Hepatocyte (in vitro differentiated cells): Measurements from ENCODE around the gene LMO2. TPM values are rescaled to one million over a fixed set of nuclear protein-coding genes. Genes with fewer than 3 reads are reported as not detected.

ENCODE experiments used
- DNase-seq: peaks from one replicate; pipeline ENCODE4 v3.0.0-alpha.2; 2016; ENCODE audit warnings: low spot score
- H2AFZ ChIP-seq: fragments of 200-600 bp; sonication (generic); 2 replicates; pipeline ENCODE4 v1.6.0; 2016; ENCODE audit warnings: antibody characterized with exemption, mild to moderate bottlenecking
- H3K27ac ChIP-seq: fragments of 200-600 bp; sonication (generic); 2 replicates; pipeline ENCODE4 v1.5.1; 2016; ENCODE audit warnings: mild to moderate bottlenecking
- H3K27me3 ChIP-seq: fragments of 200-600 bp; sonication (generic); 2 replicates; pipeline ENCODE4 v1.6.1; 2016
- H3K36me3 ChIP-seq: fragments of 200-600 bp; sonication (generic); replicated peaks from 2 replicates; pipeline ENCODE4 v1.5.1; 2016; ENCODE audit warnings: low read depth; ENCODE audit not compliant: insufficient read depth
- H3K4me1 ChIP-seq: fragments of 200-600 bp; sonication (generic); 2 replicates; pipeline ENCODE4 v1.5.1; 2016; ENCODE audit warnings: mild to moderate bottlenecking, moderate library complexity; ENCODE audit not compliant: insufficient read depth
- H3K4me2 ChIP-seq: fragments of 200-600 bp; sonication (generic); 2 replicates; pipeline ENCODE4 v1.6.0; 2016
- H3K4me3 ChIP-seq: fragments of 200-600 bp; sonication (generic); 2 replicates; pipeline ENCODE4 v1.5.1; 2016; ENCODE audit warnings: mild to moderate bottlenecking
- H3K79me2 ChIP-seq: fragments of 200-600 bp; sonication (generic); 2 replicates; pipeline ENCODE4 v1.6.0; 2017; ENCODE audit warnings: mild to moderate bottlenecking
- H3K9me2 ChIP-seq: fragments of 200-600 bp; sonication (generic); replicated peaks from 2 replicates; pipeline ENCODE4 v1.6.0; 2017; ENCODE audit warnings: mild to moderate bottlenecking; ENCODE audit not compliant: insufficient read depth
- H3K9me3 ChIP-seq: fragments of 200-600 bp; sonication (generic); 2 replicates; pipeline ENCODE4 v1.5.1; 2016; ENCODE audit warnings: low read depth, mild to moderate bottlenecking
- H4K20me1 ChIP-seq: fragments of 200-600 bp; sonication (generic); 2 replicates; pipeline ENCODE4 v1.6.0; 2016; ENCODE audit warnings: mild to moderate bottlenecking; ENCODE audit not compliant: insufficient read depth, poor library complexity, severe bottlenecking
- CTCF ChIP-seq: fragments of 200-600 bp; sonication (generic); IDR thresholded peaks from 2 replicates; pipeline ENCODE4 v1.5.1; 2016; ENCODE audit warnings: antibody characterized with exemption, mild to moderate bottlenecking; ENCODE audit not compliant: poor library complexity
- EZH2 ChIP-seq: fragments of 200-600 bp; sonication (generic); IDR thresholded peaks from 2 replicates; pipeline ENCODE4 v1.6.1; 2016; ENCODE audit warnings: antibody characterized with exemption, mild to moderate bottlenecking, borderline replicate concordance
- EZH2phosphoT487 ChIP-seq: fragments of 200-600 bp; sonication (generic); IDR thresholded peaks from one replicate; pipeline ENCODE4 v1.6.1; 2018; ENCODE audit warnings: antibody characterized with exemption, mild to moderate bottlenecking, low read depth, moderate library complexity; ENCODE audit not compliant: unreplicated experiment, severe bottlenecking
- WGBS: methylation state at CpG from one replicate; pipeline ENCODE4 v1.1.6; 2016; ENCODE audit warnings: low lambda C conversion rate; ENCODE audit errors: missing lambda C conversion rate; 5-methylcytosine and 5-hydroxymethylcytosine counted together
- polyA plus RNA-seq: library from polyadenylated mRNA; unstranded; fragments of >200 nt; fragmentation: Nextera tagmentation; extraction: Ambion mirVana; gene quantifications from 2 replicates; pipeline ENCODE4 v1.2.1, GENCODE V29; 2016
- total RNA-seq: library from RNA; depleted of rRNA; stranded (reverse); fragments of >200 nt; gene quantifications from 2 replicates; pipeline ENCODE4 v1.2.3, GENCODE V29; 2014

Gene LMO2
- total and polyA plus RNA-seq, 2 experiments from 2014 or later, result 2.5 to 5.5 TPM

DNA sequence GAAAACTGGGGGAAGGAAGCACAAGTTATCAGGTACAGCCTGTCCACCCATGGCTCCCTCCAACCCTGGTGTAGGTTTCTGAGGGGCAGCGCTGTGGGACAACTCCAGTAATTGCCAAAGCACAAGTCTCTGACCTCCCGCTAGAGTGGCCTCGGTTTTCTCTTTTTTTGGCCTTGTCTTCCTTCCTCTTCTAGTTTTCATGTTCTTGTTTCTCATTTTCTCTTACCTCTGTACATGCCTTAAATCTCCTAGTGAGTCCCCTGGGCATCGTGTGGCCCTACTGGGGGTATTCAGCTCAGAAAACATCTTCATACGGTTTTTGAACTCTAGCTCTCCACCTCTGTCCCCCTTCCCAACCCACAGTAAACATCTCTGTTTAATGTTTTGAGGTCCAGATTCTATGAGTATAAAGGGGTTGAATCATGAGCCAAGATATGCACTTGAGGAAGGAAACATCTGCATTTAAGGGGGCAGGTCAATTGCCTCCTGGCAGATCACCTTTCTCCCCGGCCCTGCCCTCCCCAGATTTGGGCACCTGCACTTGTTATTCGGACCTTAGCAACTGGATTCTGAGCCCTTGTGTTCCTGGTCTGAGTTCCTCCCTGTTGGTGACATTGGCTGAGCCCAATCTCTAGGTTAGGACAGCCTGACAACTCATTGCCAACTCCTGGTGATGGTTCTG lies 8.4 kb upstream of the LMO2 start:
- 93% methylated on average over 7 of the region's 7 CpGs for WGBS
- H3K9me3 ChIP-seq, result no peaks in the 10 kb centered on the region
- H2AFZ ChIP-seq, result no peak overlapping the region
- no peak for DNase-seq
- H4K20me1 ChIP-seq, result no peaks in the 10 kb centered on the region
- no peaks in the 10 kb centered on the region for H3K79me2 ChIP-seq
- H3K9me2 ChIP-seq, result no peaks in the 10 kb centered on the region
- H3K36me3 ChIP-seq, result no peaks in the 10 kb centered on the region
- H3K4me3 ChIP-seq, result no peak overlapping the region
- no peaks in the 10 kb centered on the region for H3K4me1 ChIP-seq
- H3K27me3 ChIP-seq, result no peaks in the 10 kb centered on the region
- TF ChIP-seq CTCF, result no peak
- no peak for TF ChIP-seq EZH2phosphoT487
- no peak for TF ChIP-seq EZH2
- H3K4me2 ChIP-seq, result no peak overlapping the region
- no peak overlapping the region for H3K27ac ChIP-seq

- peak; percentile 63 for DNase-seq
- Histone ChIP-seq H3K9me2 (no peaks in the 10 kb centered on the region), H3K9me3 (no peaks in the 10 kb centered on the region), H3K27ac (no peak overlapping the region), H3K4me3 (no peak overlapping the region), H2AFZ (no peak overlapping the region), H4K20me1 (no peaks in the 10 kb centered on the region), H3K4me1 (no peaks in the 10 kb centered on the region), H3K4me2 (no peak overlapping the region), H3K36me3 (no peaks in the 10 kb centered on the region), H3K79me2 (no peaks in the 10 kb centered on the region), H3K27me3 (no peaks in the 10 kb centered on the region)
- TF ChIP-seq EZH2 (no peak), EZH2phosphoT487 (no peak), CTCF (no peak)
- WGBS, result 48% methylated on average over 11 of the region's 11 CpGs
Measured at GRCh38 chr11:33899400-33900037, 7.6 kb upstream of the LMO2 start.

DNA sequence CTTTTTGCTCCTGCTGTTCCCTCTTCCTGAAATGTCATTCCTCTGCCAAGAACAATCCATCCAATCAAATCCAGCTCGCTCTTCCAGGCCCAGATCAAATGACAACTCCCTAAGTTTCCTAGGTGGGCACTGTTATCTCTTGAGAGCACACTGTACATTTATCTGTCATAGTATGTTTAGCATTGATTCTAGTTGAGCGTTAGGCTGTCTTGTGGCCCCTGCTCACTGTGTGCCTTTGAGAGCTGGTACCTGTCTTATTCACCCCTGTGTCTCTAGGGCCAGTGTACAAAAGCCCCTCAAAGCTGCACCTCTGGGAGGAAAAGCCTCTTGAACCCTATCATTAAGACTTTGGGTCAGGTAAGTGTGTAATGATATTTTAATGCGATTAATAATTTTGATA lies 7.1 kb upstream of the LMO2 start:
- no peak for DNase-seq
- Histone ChIP-seq H2AFZ (no peak overlapping the region), H3K9me3 (no peaks in the 10 kb centered on the region), H4K20me1 (no peaks in the 10 kb centered on the region), H3K27ac (no peak overlapping the region), H3K36me3 (no peaks in the 10 kb centered on the region), H3K27me3 (no peaks in the 10 kb centered on the region), H3K4me1 (no peaks in the 10 kb centered on the region), H3K4me3 (no peak overlapping the region), H3K4me2 (no peak overlapping the region), H3K79me2 (no peaks in the 10 kb centered on the region), H3K9me2 (no peaks in the 10 kb centered on the region)
- 96% methylated on average over 3 of the region's 3 CpGs for WGBS
- no peak for TF ChIP-seq EZH2phosphoT487
- no peak for TF ChIP-seq CTCF
- no peak for TF ChIP-seq EZH2
